GM10847 (cell line): ENCODE data around the gene STN1.

ENCODE experiments used
- POLR2A ChIP-seq: IDR thresholded peaks from 2 replicates; pipeline ENCODE4 v1.6.1; 2011; ENCODE audit not compliant: insufficient read length; ENCODE audit errors: extremely low read depth

The STN1 gene

GRCh38 chr10:103869336-103869735 is 48.6 kb downstream of the STN1 start:
- TF ChIP-seq POLR2A = no peak

- TF ChIP-seq POLR2A = no peak
Measured at GRCh38 chr10:103868200-103868599, 49.8 kb downstream of the STN1 start.

- TF ChIP-seq POLR2A = no peak
Measured at GRCh38 chr10:103861505-103861904, 56.5 kb downstream of the STN1 start.

DNA sequence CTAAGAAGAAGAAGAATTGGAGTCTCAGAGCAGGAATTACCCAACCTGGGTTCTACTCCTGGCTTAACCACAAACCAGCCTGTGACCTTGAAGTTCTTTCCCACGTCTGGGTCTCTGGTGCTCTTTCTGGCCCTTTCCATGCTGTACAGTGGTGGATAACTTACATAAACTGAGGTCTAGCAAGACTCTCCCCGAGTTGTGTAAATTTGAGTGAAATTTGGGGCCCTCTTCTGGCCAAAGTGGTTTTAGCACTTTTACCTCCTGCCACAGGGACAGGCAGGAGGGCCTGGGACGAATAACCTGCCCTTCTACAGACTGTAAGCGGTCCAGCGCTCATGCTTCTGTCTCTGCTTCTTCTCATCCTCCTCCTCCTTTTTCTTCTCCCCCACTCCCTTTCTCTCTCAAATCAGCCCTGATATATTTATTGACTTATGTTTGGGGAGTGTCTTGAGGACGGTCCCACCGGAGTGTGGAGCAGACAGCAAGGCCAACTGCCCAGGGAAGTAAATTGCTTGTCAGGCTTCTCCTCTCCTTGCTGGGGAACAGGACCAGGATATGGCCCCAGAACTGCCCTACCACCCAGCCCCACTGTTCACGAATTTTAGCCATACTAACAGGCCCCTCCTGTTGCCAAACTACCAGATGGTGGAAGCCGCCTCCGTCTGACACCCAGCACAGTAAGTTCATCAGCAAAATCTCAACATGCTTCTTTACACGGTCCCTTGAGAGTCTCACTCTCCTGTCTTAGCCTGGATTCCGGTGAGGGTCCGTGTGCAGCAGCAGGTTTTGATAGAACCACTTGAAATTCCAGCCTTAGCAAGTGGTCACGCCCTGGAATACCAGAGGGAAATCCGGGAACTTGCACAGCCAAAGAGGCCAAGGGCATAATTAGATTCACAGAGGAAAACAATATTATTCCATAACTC is 58.6 kb downstream of the STN1 start:
- TF ChIP-seq POLR2A = no peak

DNA sequence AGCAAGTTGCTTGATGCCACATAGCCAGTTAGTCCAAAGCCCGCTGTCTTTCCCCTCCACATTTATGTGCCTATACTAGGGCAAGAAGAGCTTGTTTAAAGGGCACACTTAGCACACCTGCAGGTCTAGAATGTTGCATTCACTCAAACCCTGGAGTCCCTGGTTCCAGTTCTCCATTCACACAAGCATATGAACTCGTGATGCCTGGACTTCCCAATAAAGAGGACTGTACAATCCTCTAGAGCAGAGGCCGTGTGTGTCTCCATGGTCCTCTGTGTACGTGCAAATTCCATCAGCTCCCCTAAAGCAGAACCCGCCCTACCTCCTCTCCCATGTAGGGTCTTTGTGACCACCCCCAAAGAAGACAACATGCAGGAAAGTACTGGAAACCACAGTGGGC is 59.6 kb downstream of the STN1 start:
- TF ChIP-seq POLR2A = no peak

- no peak for TF ChIP-seq POLR2A
Measured at GRCh38 chr10:103856797-103857170, 61.2 kb downstream of the STN1 start.

GRCh38 chr10:103855852-103856796 is 61.9 kb downstream of the STN1 start:
- no peak for TF ChIP-seq POLR2A

- no peak for TF ChIP-seq POLR2A
Measured at GRCh38 chr10:103855424-103855823, 62.6 kb downstream of the STN1 start, which contains the start of gene SH3PXD2A. SH3PXD2A (minus strand) TSS chr10:103855576; CDS start chr10:103855266, 310 bp downstream.

- no peak for TF ChIP-seq POLR2A
Measured at GRCh38 chr10:103854686-103855391, 63.1 kb downstream of the STN1 start.

GRCh38 chr10:103854265-103854685 is 63.7 kb downstream of the STN1 start:
- TF ChIP-seq POLR2A = no peak

DNA sequence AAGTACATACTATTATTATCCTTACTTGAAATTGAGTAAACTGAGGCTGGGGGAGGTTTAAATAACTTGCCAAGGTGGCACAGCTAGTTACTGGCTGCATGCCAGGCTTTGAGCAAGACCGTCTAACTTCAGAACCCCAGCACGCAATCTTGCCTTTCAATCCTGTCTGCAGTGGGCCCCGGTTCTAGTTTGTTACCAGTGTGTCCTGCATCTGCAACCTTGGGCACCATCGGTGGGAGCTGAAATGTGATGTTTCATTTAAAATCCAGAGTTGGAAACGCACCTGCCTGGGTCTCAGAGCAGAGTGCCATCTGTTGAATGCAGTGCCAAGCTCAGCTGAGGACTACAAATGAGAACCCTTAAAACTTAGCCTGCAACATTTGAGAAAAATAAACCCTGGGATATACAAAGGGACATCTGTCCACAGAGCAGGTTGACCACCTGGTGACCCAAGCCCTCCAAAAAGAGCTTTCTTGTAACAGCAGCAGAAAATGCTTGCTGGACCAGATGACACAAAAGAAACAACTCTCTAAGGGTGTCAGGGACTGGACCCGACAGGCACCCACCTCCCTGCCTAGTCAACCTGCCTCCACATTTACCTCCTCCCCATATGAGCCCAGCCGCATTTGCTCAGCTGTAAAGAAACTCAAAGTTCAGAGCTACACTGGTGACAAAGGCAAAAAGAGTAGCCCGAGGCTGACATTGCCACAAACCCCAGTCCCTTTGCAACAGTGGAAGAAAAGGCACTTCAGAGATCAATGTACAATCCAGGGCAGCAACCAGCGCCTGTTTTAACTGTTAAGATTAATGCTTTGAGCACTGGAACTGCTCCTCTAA is 64.3 kb downstream of the STN1 start:
- TF ChIP-seq POLR2A = no peak

GRCh38 chr10:103852856-103853255 is 65.1 kb downstream of the STN1 start:
- no peak for TF ChIP-seq POLR2A

- TF ChIP-seq POLR2A = no peak
Measured at GRCh38 chr10:103852189-103852711, 65.7 kb downstream of the STN1 start.

- TF ChIP-seq POLR2A = no peak
Measured at GRCh38 chr10:103851261-103851660, 66.7 kb downstream of the STN1 start.

GRCh38 chr10:103850572-103850895 is 67.5 kb downstream of the STN1 start:
- no peak for TF ChIP-seq POLR2A
